DND-41 (cell line): ENCODE measurements around the gene TTC12.

Experiments used
- EZH2 ChIP-seq: IDR thresholded peaks from 3 replicates; pipeline ENCODE4 v1.6.1; 2012; ENCODE audit warnings: borderline replicate concordance, low read depth, mild to moderate bottlenecking, moderate library complexity, low read length, inconsistent platforms; ENCODE audit not compliant: severe bottlenecking
- TF ChIP-seq, protein P1 (sequence below): IDR thresholded peaks from 2 replicates; pipeline ENCODE4 v1.5.1; 2012; ENCODE audit warnings: borderline replicate concordance, low read length, moderate library complexity, mild to moderate bottlenecking; ENCODE audit not compliant: poor library complexity, severe bottlenecking; ENCODE audit errors: extremely low read depth

DNA sequence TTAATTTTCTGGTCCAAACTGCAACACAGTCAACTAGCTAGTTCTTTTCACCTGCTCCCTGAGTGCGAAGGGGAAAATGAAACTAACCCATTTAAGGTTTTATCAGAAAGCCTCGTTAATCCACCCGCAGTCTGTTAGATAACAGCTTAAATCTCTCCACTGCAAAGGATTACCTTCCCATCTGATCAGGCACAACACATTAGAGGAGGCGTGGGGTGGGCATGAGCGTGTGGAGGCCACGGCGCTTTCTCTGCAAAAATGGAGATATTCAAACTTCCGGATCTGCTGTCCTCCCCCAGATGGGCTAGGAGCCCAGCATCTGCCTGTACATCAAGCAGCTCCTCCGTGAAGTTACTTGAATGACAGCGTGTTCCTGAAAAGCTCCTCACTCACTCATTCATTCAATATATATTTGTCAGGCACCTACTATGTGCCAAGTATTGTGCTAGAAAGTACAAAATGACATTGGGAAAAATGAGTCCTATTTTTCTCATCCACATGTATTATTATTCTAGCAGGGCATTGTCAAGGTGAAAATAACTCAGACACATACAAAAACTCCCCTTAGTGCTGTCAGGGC, 59.7 kb downstream of the TTC12 start:
- TF ChIP-seq, protein P1, sequence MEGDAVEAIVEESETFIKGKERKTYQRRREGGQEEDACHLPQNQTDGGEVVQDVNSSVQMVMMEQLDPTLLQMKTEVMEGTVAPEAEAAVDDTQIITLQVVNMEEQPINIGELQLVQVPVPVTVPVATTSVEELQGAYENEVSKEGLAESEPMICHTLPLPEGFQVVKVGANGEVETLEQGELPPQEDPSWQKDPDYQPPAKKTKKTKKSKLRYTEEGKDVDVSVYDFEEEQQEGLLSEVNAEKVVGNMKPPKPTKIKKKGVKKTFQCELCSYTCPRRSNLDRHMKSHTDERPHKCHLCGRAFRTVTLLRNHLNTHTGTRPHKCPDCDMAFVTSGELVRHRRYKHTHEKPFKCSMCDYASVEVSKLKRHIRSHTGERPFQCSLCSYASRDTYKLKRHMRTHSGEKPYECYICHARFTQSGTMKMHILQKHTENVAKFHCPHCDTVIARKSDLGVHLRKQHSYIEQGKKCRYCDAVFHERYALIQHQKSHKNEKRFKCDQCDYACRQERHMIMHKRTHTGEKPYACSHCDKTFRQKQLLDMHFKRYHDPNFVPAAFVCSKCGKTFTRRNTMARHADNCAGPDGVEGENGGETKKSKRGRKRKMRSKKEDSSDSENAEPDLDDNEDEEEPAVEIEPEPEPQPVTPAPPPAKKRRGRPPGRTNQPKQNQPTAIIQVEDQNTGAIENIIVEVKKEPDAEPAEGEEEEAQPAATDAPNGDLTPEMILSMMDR, result no peak
- no peak for TF ChIP-seq EZH2
